ENCODE data around the gene DCUN1D4.
A peak's percentile ranks its signal among the peaks of the same experiment; 100 is the strongest.

The DCUN1D4 gene

DNA sequence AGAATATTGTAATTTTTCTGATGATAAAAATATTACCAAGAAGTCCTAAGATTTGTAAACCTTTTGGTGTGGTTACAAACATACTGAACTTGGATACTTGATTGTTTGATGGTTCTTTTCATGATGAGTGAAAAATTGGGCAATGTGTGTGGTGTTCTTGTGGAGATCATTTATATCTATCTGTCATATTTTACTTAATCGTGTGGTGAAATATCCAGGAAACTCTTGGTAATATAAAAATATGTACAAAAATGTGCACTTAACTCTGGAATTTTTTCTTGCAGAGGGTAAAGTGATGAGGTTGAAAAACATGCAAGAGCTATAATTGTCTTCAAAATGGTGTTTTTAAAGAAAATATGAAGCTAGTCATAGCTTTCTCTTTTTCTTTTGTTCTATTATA is 2.8 kb downstream of the DCUN1D4 start:
- H3K9me3 Mint-ChIP-seq, result peaks cover 3% of the 10 kb centered on the region
- peaks cover 34% of the 10 kb centered on the region for H3K4me1 Mint-ChIP-seq
- ATAC-seq, result no peak
- no peak overlapping the region for H3K4me3 Mint-ChIP-seq
- H3K27me3 Mint-ChIP-seq, result no peaks in the 10 kb centered on the region
- H3K36me3 Mint-ChIP-seq, result no peaks in the 10 kb centered on the region
- H3K27ac Mint-ChIP-seq, result no peak overlapping the region

- no peaks in the 10 kb centered on the region for H3K36me3 Mint-ChIP-seq
- ATAC-seq, result no peak
- H3K27ac Mint-ChIP-seq, result no peak overlapping the region
- no peak overlapping the region for H3K4me3 Mint-ChIP-seq
- no peaks in the 10 kb centered on the region for H3K27me3 Mint-ChIP-seq
- H3K9me3 Mint-ChIP-seq, result peaks cover 3% of the 10 kb centered on the region
- peaks cover 55% of the 10 kb centered on the region for H3K4me1 Mint-ChIP-seq
Measured at GRCh38 chr4:51849430-51849829, 6.5 kb downstream of the DCUN1D4 start.

- no peak for ATAC-seq
- H3K9me3 Mint-ChIP-seq, result no peaks in the 10 kb centered on the region
- H3K4me1 Mint-ChIP-seq, result peaks cover 56% of the 10 kb centered on the region
- peaks cover 3% of the 10 kb centered on the region for H3K36me3 Mint-ChIP-seq
- no peaks in the 10 kb centered on the region for H3K27me3 Mint-ChIP-seq
- H3K4me3 Mint-ChIP-seq, result no peak overlapping the region
- H3K27ac Mint-ChIP-seq, result no peak overlapping the region
Measured at GRCh38 chr4:51850294-51850693, 7.3 kb downstream of the DCUN1D4 start.

DNA sequence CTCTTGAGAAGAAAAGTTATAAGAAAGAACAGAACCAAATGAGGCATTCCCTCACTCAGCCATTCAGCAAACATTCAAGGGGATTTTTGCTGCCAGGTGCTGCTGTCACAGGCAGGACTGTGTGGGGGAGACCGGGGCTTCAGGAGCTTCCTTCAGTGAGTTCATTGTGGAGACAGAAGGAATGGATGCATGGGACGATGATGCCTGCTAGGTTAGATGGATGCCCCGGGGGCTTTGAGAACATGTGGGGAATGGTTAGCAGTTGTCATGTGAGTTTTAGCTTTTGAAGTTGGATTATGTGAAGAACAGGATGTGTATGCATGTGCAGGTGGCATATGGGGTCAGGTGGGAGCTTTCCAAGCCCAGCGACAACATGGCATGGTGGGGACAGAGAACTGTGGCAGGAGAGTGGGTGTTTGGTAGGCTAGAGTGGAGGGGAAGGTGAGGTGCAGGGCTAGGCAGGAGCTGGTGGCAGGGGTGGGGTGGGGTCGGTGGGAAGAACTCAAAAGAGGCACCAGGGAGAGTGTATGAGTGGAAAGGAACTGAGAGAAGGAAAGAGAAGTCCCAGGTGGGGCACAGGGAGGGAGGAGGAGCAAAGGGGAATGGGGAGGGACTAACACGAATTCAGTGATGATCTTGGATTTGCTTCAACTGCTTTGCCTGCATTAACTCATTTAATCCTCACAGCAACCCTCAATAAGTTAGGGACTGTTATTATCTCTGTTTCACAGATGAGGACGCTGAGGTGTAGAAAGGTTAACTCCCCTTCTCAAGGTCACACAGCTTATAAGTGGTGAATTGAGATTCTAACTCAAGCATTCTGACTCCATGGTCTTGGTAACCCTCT is 8.4 kb downstream of the DCUN1D4 start:
- H3K36me3 Mint-ChIP-seq, result peaks cover 6% of the 10 kb centered on the region
- H3K27me3 Mint-ChIP-seq, result no peaks in the 10 kb centered on the region
- ATAC-seq, result no peak
- H3K4me1 Mint-ChIP-seq, result peaks cover 51% of the 10 kb centered on the region
- no peaks in the 10 kb centered on the region for H3K9me3 Mint-ChIP-seq
- no peak overlapping the region for H3K27ac Mint-ChIP-seq
- no peak overlapping the region for H3K4me3 Mint-ChIP-seq

- H3K27me3 Mint-ChIP-seq, result no peaks in the 10 kb centered on the region
- peaks cover 51% of the 10 kb centered on the region for H3K4me1 Mint-ChIP-seq
- no peak overlapping the region for H3K27ac Mint-ChIP-seq
- peaks cover 10% of the 10 kb centered on the region for H3K36me3 Mint-ChIP-seq
- ATAC-seq, result no peak
- no peak overlapping the region for H3K4me3 Mint-ChIP-seq
- no peaks in the 10 kb centered on the region for H3K9me3 Mint-ChIP-seq
Measured at GRCh38 chr4:51851937-51852290, 9.0 kb downstream of the DCUN1D4 start.

GRCh38 chr4:51853027-51853682 is 10.2 kb downstream of the DCUN1D4 start:
- H3K27ac Mint-ChIP-seq, result peak overlapping the region; percentile 57
- ATAC-seq, result no peak

GRCh38 chr4:51855270-51855669 is 12.3 kb downstream of the DCUN1D4 start:
- ATAC-seq, result no peak
- H3K9me3 Mint-ChIP-seq, result no peaks in the 10 kb centered on the region
- H3K4me1 Mint-ChIP-seq, result peaks cover 60% of the 10 kb centered on the region
- no peak overlapping the region for H3K27ac Mint-ChIP-seq
- H3K36me3 Mint-ChIP-seq, result peaks cover 28% of the 10 kb centered on the region
- H3K4me3 Mint-ChIP-seq, result no peak overlapping the region
- H3K27me3 Mint-ChIP-seq, result no peaks in the 10 kb centered on the region

More at GRCh38 chr4:51853027-51853682, 10.2 kb downstream of the DCUN1D4 start:
- H3K4me3 Mint-ChIP-seq, result no peak overlapping the region
- no peaks in the 10 kb centered on the region for H3K9me3 Mint-ChIP-seq
- no peaks in the 10 kb centered on the region for H3K27me3 Mint-ChIP-seq
- peaks cover 53% of the 10 kb centered on the region for H3K4me1 Mint-ChIP-seq
- peaks cover 20% of the 10 kb centered on the region for H3K36me3 Mint-ChIP-seq

DNA sequence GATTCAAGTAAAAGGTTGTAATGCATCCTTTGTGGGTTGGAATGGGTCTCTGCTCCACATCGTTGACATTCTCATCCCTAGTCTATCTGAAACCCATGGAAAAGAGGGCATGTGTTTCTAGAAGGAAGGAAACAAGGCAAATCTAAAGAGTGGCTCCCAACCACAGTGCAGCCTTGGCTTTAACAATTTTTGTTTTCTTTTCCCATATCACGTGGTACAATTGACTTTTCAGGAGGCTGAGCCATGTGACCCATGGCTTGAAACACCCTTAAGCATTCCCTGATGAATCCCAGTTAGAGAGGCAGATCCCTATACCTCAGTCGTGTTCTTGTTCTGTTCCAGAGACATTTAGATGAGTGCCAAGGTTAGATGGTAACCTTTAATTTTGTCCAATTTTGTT is 12.8 kb downstream of the DCUN1D4 start:
- Mint-ChIP-seq H3K4me3 (no peak overlapping the region), H3K27me3 (no peaks in the 10 kb centered on the region), H3K27ac (no peak overlapping the region), H3K36me3 (peaks cover 33% of the 10 kb centered on the region), H3K9me3 (no peaks in the 10 kb centered on the region), H3K4me1 (peaks cover 61% of the 10 kb centered on the region)
- ATAC-seq, result no peak

GRCh38 chr4:51858605-51859202 is 15.8 kb downstream of the DCUN1D4 start:
- Mint-ChIP-seq H3K36me3 (peaks cover 39% of the 10 kb centered on the region), H3K4me3 (no peak overlapping the region), H3K9me3 (no peaks in the 10 kb centered on the region), H3K4me1 (peaks cover 44% of the 10 kb centered on the region), H3K27ac (no peak overlapping the region), H3K27me3 (no peaks in the 10 kb centered on the region)
- ATAC-seq, result no peak

GRCh38 chr4:51859476-51860031 is 16.6 kb downstream of the DCUN1D4 start:
- no peak overlapping the region for H3K27ac Mint-ChIP-seq
- peaks cover 40% of the 10 kb centered on the region for H3K4me1 Mint-ChIP-seq
- no peak for ATAC-seq

DNA sequence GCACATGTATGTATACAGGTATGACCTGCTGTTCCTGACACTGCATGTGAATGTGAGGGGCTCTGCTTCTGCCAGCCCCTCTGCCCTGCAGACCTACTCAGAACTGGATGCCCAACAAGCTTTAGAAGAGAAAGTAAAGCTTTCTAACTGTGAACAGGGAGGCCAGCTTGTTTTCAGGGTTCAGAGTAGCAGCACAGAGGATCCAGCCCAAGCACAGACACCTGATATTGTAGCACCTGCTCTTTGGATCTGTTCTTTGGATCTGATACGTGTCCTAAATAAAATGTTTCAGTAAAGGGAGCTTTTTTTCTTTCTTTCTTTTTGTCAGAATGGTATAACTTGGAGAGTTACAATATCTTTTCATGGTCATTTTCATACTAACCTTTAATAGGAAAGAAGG is 19.2 kb downstream of the DCUN1D4 start:
- H3K9me3 Mint-ChIP-seq, result no peaks in the 10 kb centered on the region
- no peak for ATAC-seq
- no peaks in the 10 kb centered on the region for H3K27me3 Mint-ChIP-seq
- peaks cover 55% of the 10 kb centered on the region for H3K36me3 Mint-ChIP-seq
- no peak overlapping the region for H3K27ac Mint-ChIP-seq
- H3K4me1 Mint-ChIP-seq, result peaks cover 25% of the 10 kb centered on the region
- no peak overlapping the region for H3K4me3 Mint-ChIP-seq

More at GRCh38 chr4:51859476-51860031, 16.6 kb downstream of the DCUN1D4 start:
- H3K36me3 Mint-ChIP-seq, result peaks cover 41% of the 10 kb centered on the region
- H3K9me3 Mint-ChIP-seq, result no peaks in the 10 kb centered on the region
- H3K27me3 Mint-ChIP-seq, result no peaks in the 10 kb centered on the region
- H3K4me3 Mint-ChIP-seq, result no peak overlapping the region

GRCh38 chr4:51862781-51863180 is 19.8 kb downstream of the DCUN1D4 start:
- Mint-ChIP-seq H3K9me3 (no peaks in the 10 kb centered on the region), H3K27me3 (no peaks in the 10 kb centered on the region), H3K4me3 (no peak overlapping the region), H3K4me1 (peaks cover 22% of the 10 kb centered on the region), H3K36me3 (peaks cover 56% of the 10 kb centered on the region), H3K27ac (no peak overlapping the region)
- no peak for ATAC-seq

- H3K27me3 Mint-ChIP-seq, result no peaks in the 10 kb centered on the region
- peaks cover 7% of the 10 kb centered on the region for H3K4me1 Mint-ChIP-seq
- H3K4me3 Mint-ChIP-seq, result no peak overlapping the region
- H3K9me3 Mint-ChIP-seq, result no peaks in the 10 kb centered on the region
- H3K36me3 Mint-ChIP-seq, result peaks cover 41% of the 10 kb centered on the region
- ATAC-seq, result no peak
- no peak overlapping the region for H3K27ac Mint-ChIP-seq
Measured at GRCh38 chr4:51865717-51866116, 22.8 kb downstream of the DCUN1D4 start.

- no peak overlapping the region for H3K27ac Mint-ChIP-seq
- H3K27me3 Mint-ChIP-seq, result no peaks in the 10 kb centered on the region
- H3K9me3 Mint-ChIP-seq, result no peaks in the 10 kb centered on the region
- peaks cover 46% of the 10 kb centered on the region for H3K36me3 Mint-ChIP-seq
- no peak overlapping the region for H3K4me3 Mint-ChIP-seq
- no peak for ATAC-seq
- H3K4me1 Mint-ChIP-seq, result no peaks in the 10 kb centered on the region
Measured at GRCh38 chr4:51866835-51867234, 23.9 kb downstream of the DCUN1D4 start.

- Mint-ChIP-seq H3K9me3 (no peaks in the 10 kb centered on the region), H3K27me3 (no peaks in the 10 kb centered on the region), H3K4me1 (no peaks in the 10 kb centered on the region), H3K4me3 (no peak overlapping the region), H3K36me3 (peaks cover 56% of the 10 kb centered on the region), H3K27ac (no peak overlapping the region)
- ATAC-seq, result no peak
Measured at GRCh38 chr4:51867689-51868448, 24.9 kb downstream of the DCUN1D4 start.

Measured in stimulated activated memory B cell treated with anti-CD40 and anti-IgM and Interleukin-4, amounts not matched to agents 10 μg/mL and 1 μg/mL and 100 μg/mL, for 72 hours (primary cell).